ENCODE data around the gene PCYT1B.

GRCh38 chrX:24561121-24561520 lies 86.0 kb downstream of the PCYT1B start:
- TF ChIP-seq CTCF (IDR thresholded peaks at IDR 0.05), result peak in 1 of 6 experiments; percentile 27
- no peak for TF ChIP-seq POLR2A (IDR thresholded peaks at IDR 0.05)
